SK-N-SH (cell line): Measurements from ENCODE around the gene HP1BP3. TPM values are rescaled to one million over a fixed set of nuclear protein-coding genes. Genes with fewer than 3 reads are reported as not detected.

Experiments used
- CTCF ChIA-PET: fragments of 300-600, 350-600 bp; formaldehyde crosslinking; extraction: SDS; loops from one replicate; lab custom pipeline; 2021; lab: Yijun Ruan, JAX
- POLR2A ChIA-PET: fragments of 350-600 bp; sonication (Branson Sonifier 250); formaldehyde crosslinking; extraction: SDS; loops from one replicate; lab custom pipeline; 2020; ENCODE audit warnings: antibody characterized with exemption, inconsistent platforms; lab: Yijun Ruan, JAX
- DNase-seq: peaks from one replicate; pipeline ENCODE4 v3.0.0; 2012
- H2AFZ ChIP-seq: fragments of 200-600 bp; sonication (generic); 2 replicates; pipeline ENCODE4 v1.8.1; 2016; ENCODE audit warnings: antibody characterized with exemption, mild to moderate bottlenecking, low read depth
- H3F3A ChIP-seq: fragments of 200-600 bp; sonication (generic); replicated peaks from 2 replicates; pipeline ENCODE3; 2016; ENCODE audit warnings: antibody characterized with exemption, mild to moderate bottlenecking; ENCODE audit not compliant: insufficient read depth
- H3K27ac ChIP-seq, 2 experiments: fragments of 200-500 bp in 1 of 2; fragments of 200-600 bp in 1 of 2; sonication (Bioruptor generic) in 1 of 2; sonication (generic), shearing (Covaris generic) in 1 of 2; 2 replicates each; pipeline versions ENCODE4 v1.5.1 to v1.6.1; 2014 to 2016; ENCODE audit warnings: low read depth in 2 of 2, inconsistent platforms in 1 of 2, low read length in 1 of 2, mild to moderate bottlenecking in 1 of 2, mixed read lengths in 1 of 2
- H3K27me3 ChIP-seq: fragments of 200-600 bp; sonication (generic), shearing (Covaris generic); 2 replicates; pipeline ENCODE4 v1.6.1; 2016; ENCODE audit warnings: mixed run types; ENCODE audit not compliant: insufficient read depth
- H3K36me3 ChIP-seq, 2 experiments: fragments of 200-500 bp in 1 of 2; fragments of 200-600 bp in 1 of 2; sonication (Bioruptor generic) in 1 of 2; sonication (generic) in 1 of 2; replicated peaks in 1 of 2; 2 replicates each; pipeline versions ENCODE3 to v1.5.1; 2014 to 2016; ENCODE audit warnings: low read length in 1 of 2, mild to moderate bottlenecking in 1 of 2; ENCODE audit not compliant: insufficient read depth in 2 of 2, control insufficient read depth in 1 of 2
- H3K4me1 ChIP-seq, 2 experiments: fragments of 200-500 bp in 1 of 2; fragments of 200-600 bp in 1 of 2; sonication (Bioruptor generic) in 1 of 2; sonication (generic), shearing (Covaris generic) in 1 of 2; 2 replicates each; pipeline versions ENCODE4 v1.5.1 to v1.6.1; 2014 to 2016; ENCODE audit warnings: low read depth in 1 of 2, low read length in 1 of 2, mixed run types in 1 of 2; ENCODE audit not compliant: insufficient read depth in 2 of 2, control insufficient read depth in 1 of 2
- H3K4me2 ChIP-seq: fragments of 200-600 bp; sonication (generic), shearing (Covaris generic); 2 replicates; pipeline ENCODE4 v1.6.1; 2017; ENCODE audit warnings: mixed run types
- H3K4me3 ChIP-seq, 2 experiments: fragments of 200-500 bp in 1 of 2; fragments of 200-600 bp in 1 of 2; sonication (Bioruptor generic) in 1 of 2; sonication (generic), shearing (Covaris generic) in 1 of 2; 2 replicates each; pipeline versions ENCODE4 v1.5.1 to v1.8.1; 2014 to 2016; ENCODE audit warnings: low read depth in 2 of 2, inconsistent platforms in 1 of 2, low read length in 1 of 2, mild to moderate bottlenecking in 1 of 2, mixed read lengths in 1 of 2, moderate library complexity in 1 of 2
- H3K79me2 ChIP-seq: fragments of 200-600 bp; sonication (generic); 2 replicates; pipeline ENCODE4 v1.8.1; 2017; ENCODE audit warnings: mild to moderate bottlenecking; ENCODE audit not compliant: insufficient read depth
- H3K9ac ChIP-seq: fragments of 200-600 bp; sonication (generic); 2 replicates; pipeline ENCODE4 v1.6.1; 2017; ENCODE audit warnings: mixed run types
- H3K9me2 ChIP-seq: fragments of 200-600 bp; sonication (generic); 2 replicates; pipeline ENCODE4 v1.6.1; 2017; ENCODE audit warnings: mixed run types
- H3K9me3 ChIP-seq: fragments of 200-600 bp; sonication (generic); 2 replicates; pipeline ENCODE4 v1.6.1; 2017; ENCODE audit warnings: mixed run types, mild to moderate bottlenecking, moderate library complexity
- H4K20me1 ChIP-seq: fragments of 200-600 bp; sonication (generic); 2 replicates; pipeline ENCODE4 v1.6.1; 2017; ENCODE audit warnings: mild to moderate bottlenecking, mixed run types; ENCODE audit not compliant: insufficient read depth
- CTCF ChIP-seq: fragments of 200-600 bp; sonication (generic); IDR thresholded peaks from 2 replicates; pipeline ENCODE4 v1.6.1; 2017; ENCODE audit warnings: antibody characterized with exemption, mild to moderate bottlenecking, moderate library complexity
- FOXJ3 ChIP-seq: sonication (generic); formaldehyde crosslinking; IDR thresholded peaks from 2 replicates; pipeline ENCODE4 v1.5.1; 2020; ENCODE audit warnings: mild to moderate bottlenecking, missing genetic modification reagents
- GATA2 ChIP-seq: sonication (generic); formaldehyde crosslinking; IDR thresholded peaks from 2 replicates; pipeline ENCODE4 v1.5.0; 2020; ENCODE audit warnings: mild to moderate bottlenecking, missing genetic modification reagents
- IRF3 ChIP-seq: fragments of 150-350 bp; IDR thresholded peaks from 2 replicates; pipeline ENCODE4 v1.6.1; 2016; ENCODE audit warnings: mild to moderate bottlenecking, low read depth, low read length
- JUND ChIP-seq: IDR thresholded peaks from 2 replicates; pipeline ENCODE4 v1.4.0; 2012
- MXI1 ChIP-seq: IDR thresholded peaks from 2 replicates; pipeline ENCODE4 v1.6.1; 2012; ENCODE audit warnings: mild to moderate bottlenecking, low read depth, low read length, improper control_type of control experiment
- PBX3 ChIP-seq: IDR thresholded peaks from 2 replicates; pipeline ENCODE4; 2012
- RCOR1 ChIP-seq: fragments of 150-350 bp; IDR thresholded peaks from 2 replicates; pipeline ENCODE4 v1.6.1; 2017; ENCODE audit warnings: antibody characterized with exemption, low read length
- RFX5 ChIP-seq: IDR thresholded peaks from 2 replicates; pipeline ENCODE4 v1.6.1; 2012; ENCODE audit warnings: mild to moderate bottlenecking, improper control_type of control experiment, low read length
- RXRA ChIP-seq: IDR thresholded peaks from 2 replicates; pipeline ENCODE4 v1.4.0; 2012; ENCODE audit warnings: low read depth, mild to moderate bottlenecking, borderline replicate concordance
- SIN3A ChIP-seq: IDR thresholded peaks from 2 replicates; pipeline ENCODE4 v1.6.1; 2012; ENCODE audit warnings: low read depth, mild to moderate bottlenecking, low read length, moderate library complexity, borderline replicate concordance
- TEAD4 ChIP-seq: IDR thresholded peaks from 2 replicates; pipeline ENCODE4 v1.4.0; 2012; ENCODE audit warnings: mild to moderate bottlenecking, borderline replicate concordance; ENCODE audit not compliant: insufficient read depth
- USF1 ChIP-seq: IDR thresholded peaks from 2 replicates; pipeline ENCODE4 v1.4.0; 2012; ENCODE audit warnings: low read depth, borderline replicate concordance
- USF2 ChIP-seq: fragments of 150-350 bp; IDR thresholded peaks from 2 replicates; pipeline ENCODE4 v1.6.1; 2017; ENCODE audit warnings: antibody characterized with exemption, low read length, low read depth, borderline replicate concordance
- YY1 ChIP-seq: IDR thresholded peaks from 2 replicates; pipeline ENCODE4 v1.4.0; 2012; ENCODE audit warnings: low read depth, mild to moderate bottlenecking
- WGBS: methylation state at CpG from one replicate; pipeline ENCODE4 v1.1.6; 2017; ENCODE audit warnings: low lambda C conversion rate; 5-methylcytosine and 5-hydroxymethylcytosine counted together
- polyA plus RNA-seq, 3 experiments: library from polyadenylated mRNA; depleted of rRNA; stranded (reverse); fragments of >200 nt; gene quantifications; 2 replicates each; pipeline ENCODE4 v1.2.3, GENCODE V29; 2012

The HP1BP3 gene
- polyA plus RNA-seq, 1 of the 3 experiments (the other 2 are of a cell fraction) = 236 TPM

- DNase-seq = no peak
- no peak overlapping the region for H3K9ac ChIP-seq
- H3K9me2 ChIP-seq = no peaks in the 10 kb centered on the region
- H3K36me3 ChIP-seq = no peaks in the 10 kb centered on the region
- CTCF ChIA-PET = interaction anchor here (1.6 to 4.0 kb wide), 4 partner anchors 8 to 663 kb away, joined by 3 to 17 read pairs (median 5); partner anchors contain the start of gene SH2D5
- H3K4me2 ChIP-seq = no peak overlapping the region
- no peak overlapping the region for H3K27ac ChIP-seq
- no peaks in the 10 kb centered on the region for H3K4me1 ChIP-seq
- TF ChIP-seq PBX3 (no peak), USF2 (no peak), TEAD4 (no peak), RXRA (no peak), IRF3 (no peak)
- no peaks in the 10 kb centered on the region for H3K9me3 ChIP-seq
- H3K79me2 ChIP-seq = no peaks in the 10 kb centered on the region
- H3K4me3 ChIP-seq = no peak overlapping the region
- no peaks in the 10 kb centered on the region for H3K27me3 ChIP-seq
- peaks cover 4% of the 10 kb centered on the region for H3F3A ChIP-seq
- POLR2A ChIA-PET = no interaction called here
- 86% methylated on average over 13 of the region's 15 CpGs for WGBS
- no peaks in the 10 kb centered on the region for H4K20me1 ChIP-seq
- no peak overlapping the region for H2AFZ ChIP-seq
These were observed 81.8 kb downstream of the HP1BP3 start for GRCh38 chr1:20705203-20705755.

- Histone ChIP-seq H3K9me3 (no peaks in the 10 kb centered on the region), H3K4me3 (no peak overlapping the region), H3K79me2 (no peaks in the 10 kb centered on the region), H3K36me3 (no peaks in the 10 kb centered on the region), H3F3A (peaks cover 4% of the 10 kb centered on the region), H3K4me1 (no peaks in the 10 kb centered on the region), H3K27me3 (no peaks in the 10 kb centered on the region), H2AFZ (no peak overlapping the region), H3K9me2 (no peaks in the 10 kb centered on the region), H3K9ac (no peak overlapping the region), H3K27ac (no peak overlapping the region), H3K4me2 (no peak overlapping the region), H4K20me1 (no peaks in the 10 kb centered on the region)
- ChIA-PET POLR2A (no interaction called here), CTCF (interaction anchor here (1.6 to 4.0 kb wide), 3 partner anchors 8 to 664 kb away, joined by 4 to 17 read pairs (median 6); no protein-coding TSS in a partner anchor)
- no peak for TF ChIP-seq RFX5
- TF ChIP-seq YY1 = no peak
- no peak for TF ChIP-seq FOXJ3 (CRISPR knock-in tag)
- no peak for TF ChIP-seq USF1
- no peak for TF ChIP-seq MXI1
- no peak for TF ChIP-seq GATA2 (CRISPR knock-in tag)
- TF ChIP-seq JUND = no peak
- TF ChIP-seq CTCF = no peak
- no peak for TF ChIP-seq TEAD4
- TF ChIP-seq SIN3A = no peak
- TF ChIP-seq RCOR1 = no peak
- TF ChIP-seq PBX3 = no peak
- DNase-seq = no peak
- WGBS = 94% methylated on average over 37 of the region's 41 CpGs
These were observed 82.5 kb downstream of the HP1BP3 start for GRCh38 chr1:20704390-20705202.
